HCT116 (cell line): ENCODE data around the gene ZBED6.

ENCODE experiments used
- EZH2 ChIP-seq: fragments of 200-600 bp; sonication (generic); IDR thresholded peaks from 2 replicates; pipeline ENCODE4 v1.6.1; 2017; ENCODE audit warnings: antibody characterized with exemption, mixed run types
- EZH2phosphoT487 ChIP-seq: fragments of 200-600 bp; IDR thresholded peaks from 2 replicates; pipeline ENCODE4 v1.6.1; 2018; ENCODE audit warnings: antibody characterized with exemption, borderline replicate concordance
- JUND ChIP-seq: IDR thresholded peaks from 2 replicates; pipeline ENCODE4 v1.6.1; 2012
- POLR2AphosphoS5 ChIP-seq: IDR thresholded peaks from 2 replicates; pipeline ENCODE4 v1.6.1; 2011; ENCODE audit warnings: mild to moderate bottlenecking, low read depth, low read length, moderate library complexity
- RAD21 ChIP-seq: IDR thresholded peaks from 2 replicates; pipeline ENCODE4 v1.6.1; 2012; ENCODE audit warnings: low read depth, mild to moderate bottlenecking
- ZBTB33 ChIP-seq: IDR thresholded peaks from 2 replicates; pipeline ENCODE4 v1.6.1; 2011; ENCODE audit warnings: mild to moderate bottlenecking, low read length, moderate library complexity; ENCODE audit not compliant: insufficient replicate concordance; ENCODE audit errors: extremely low read depth
- TF ChIP-seq, protein P1 (sequence below), 3 experiments: fragments of 200-600 bp in 1 of 3; sonication (generic) in 1 of 3; IDR thresholded peaks in 2 of 3; conservative IDR thresholded peaks in 1 of 3; 2 replicates each; pipeline ENCODE4 v1.5.1; 2012 to 2017; ENCODE audit warnings: low read depth in 2 of 3, low read length in 2 of 3, antibody characterized with exemption in 1 of 3, borderline replicate concordance in 1 of 3, control low read depth in 1 of 3, mild to moderate bottlenecking in 1 of 3, mixed read lengths in 1 of 3, mixed run types in 1 of 3, moderate library complexity in 1 of 3; ENCODE audit not compliant: insufficient read depth in 1 of 3

GRCh38 chr1:203842559-203842876 lies 47.1 kb downstream of the ZBED6 start:
- TF ChIP-seq RAD21: no peak
- TF ChIP-seq, protein P1, sequence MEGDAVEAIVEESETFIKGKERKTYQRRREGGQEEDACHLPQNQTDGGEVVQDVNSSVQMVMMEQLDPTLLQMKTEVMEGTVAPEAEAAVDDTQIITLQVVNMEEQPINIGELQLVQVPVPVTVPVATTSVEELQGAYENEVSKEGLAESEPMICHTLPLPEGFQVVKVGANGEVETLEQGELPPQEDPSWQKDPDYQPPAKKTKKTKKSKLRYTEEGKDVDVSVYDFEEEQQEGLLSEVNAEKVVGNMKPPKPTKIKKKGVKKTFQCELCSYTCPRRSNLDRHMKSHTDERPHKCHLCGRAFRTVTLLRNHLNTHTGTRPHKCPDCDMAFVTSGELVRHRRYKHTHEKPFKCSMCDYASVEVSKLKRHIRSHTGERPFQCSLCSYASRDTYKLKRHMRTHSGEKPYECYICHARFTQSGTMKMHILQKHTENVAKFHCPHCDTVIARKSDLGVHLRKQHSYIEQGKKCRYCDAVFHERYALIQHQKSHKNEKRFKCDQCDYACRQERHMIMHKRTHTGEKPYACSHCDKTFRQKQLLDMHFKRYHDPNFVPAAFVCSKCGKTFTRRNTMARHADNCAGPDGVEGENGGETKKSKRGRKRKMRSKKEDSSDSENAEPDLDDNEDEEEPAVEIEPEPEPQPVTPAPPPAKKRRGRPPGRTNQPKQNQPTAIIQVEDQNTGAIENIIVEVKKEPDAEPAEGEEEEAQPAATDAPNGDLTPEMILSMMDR (IDR thresholded peaks at IDR 0.05 in 2 of 3, conservative IDR thresholded peaks at IDR 0.05 in 1 of 3; ENCODE audit: borderline replicate concordance in 1 of 3, insufficient read depth in 1 of 3, low read depth in 2 of 3, low read length in 2 of 3): no peak
- no peak for TF ChIP-seq ZBTB33
- TF ChIP-seq JUND: no peak
- no peak for TF ChIP-seq POLR2AphosphoS5
- no peak for TF ChIP-seq EZH2phosphoT487
- no peak for TF ChIP-seq EZH2
